ENCODE measurements around the gene USP7. TPM values are rescaled to one million over a fixed set of nuclear protein-coding genes. Genes with fewer than 3 reads are reported as not detected.
"Not testable (repeated sequence)": the region's sequence is repeated elsewhere in the genome, so short reads cannot be mapped to it uniquely, and the experiment has no call there.

The USP7 gene
- total RNA-seq, 1 experiment from 2014 or later: 148 TPM

DNA sequence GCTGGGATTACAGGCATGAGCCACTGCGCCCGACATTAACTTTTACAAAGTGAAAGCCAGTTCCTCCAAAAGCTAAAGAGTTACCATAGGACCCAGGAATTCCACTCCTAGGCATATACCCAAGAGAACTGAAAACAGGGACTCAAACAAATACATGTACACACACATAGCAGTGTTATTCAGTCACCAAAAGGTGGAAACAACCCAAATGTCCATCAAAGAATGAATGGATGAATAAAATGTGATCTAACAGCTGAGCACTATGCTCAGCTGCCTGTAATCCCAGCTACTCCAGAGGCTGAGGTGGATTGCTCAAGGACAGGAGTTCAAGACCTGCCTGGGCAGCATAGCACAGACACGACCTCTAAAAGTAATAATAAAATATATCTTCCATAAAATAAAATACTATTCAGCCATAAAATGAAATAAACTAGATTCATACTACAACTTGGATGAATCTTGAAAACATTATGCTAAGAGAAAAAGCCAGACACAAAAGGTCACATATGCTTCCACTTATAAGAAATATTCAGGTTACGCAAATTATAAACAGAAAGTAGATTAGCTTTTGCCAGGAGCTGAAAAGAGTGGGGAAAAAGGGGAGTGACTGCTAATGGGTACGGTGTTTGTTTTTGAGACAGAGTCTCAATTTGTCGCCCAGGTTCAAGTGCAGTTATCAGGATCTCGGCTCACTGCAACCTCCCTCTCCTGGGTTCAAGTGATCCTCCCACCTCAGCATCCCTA lies 9.3 kb upstream of the USP7 start:
- no peak for DNase-seq
- no peaks in the 10 kb centered on the region for H3K36me3 ChIP-seq (ENCODE audit: control insufficient read depth, insufficient read depth, low read length)
- no peaks in the 10 kb centered on the region for H3K27me3 Mint-ChIP-seq (ENCODE audit: insufficient read depth, unreplicated experiment)
- H3K4me3 ChIP-seq (ENCODE audit: low read depth, low read length): no peak overlapping the region
- intact Hi-C loops (cut with micrococcal nuclease; ENCODE audit: unreplicated experiment): no loop called here
- TF ChIP-seq, protein P1, sequence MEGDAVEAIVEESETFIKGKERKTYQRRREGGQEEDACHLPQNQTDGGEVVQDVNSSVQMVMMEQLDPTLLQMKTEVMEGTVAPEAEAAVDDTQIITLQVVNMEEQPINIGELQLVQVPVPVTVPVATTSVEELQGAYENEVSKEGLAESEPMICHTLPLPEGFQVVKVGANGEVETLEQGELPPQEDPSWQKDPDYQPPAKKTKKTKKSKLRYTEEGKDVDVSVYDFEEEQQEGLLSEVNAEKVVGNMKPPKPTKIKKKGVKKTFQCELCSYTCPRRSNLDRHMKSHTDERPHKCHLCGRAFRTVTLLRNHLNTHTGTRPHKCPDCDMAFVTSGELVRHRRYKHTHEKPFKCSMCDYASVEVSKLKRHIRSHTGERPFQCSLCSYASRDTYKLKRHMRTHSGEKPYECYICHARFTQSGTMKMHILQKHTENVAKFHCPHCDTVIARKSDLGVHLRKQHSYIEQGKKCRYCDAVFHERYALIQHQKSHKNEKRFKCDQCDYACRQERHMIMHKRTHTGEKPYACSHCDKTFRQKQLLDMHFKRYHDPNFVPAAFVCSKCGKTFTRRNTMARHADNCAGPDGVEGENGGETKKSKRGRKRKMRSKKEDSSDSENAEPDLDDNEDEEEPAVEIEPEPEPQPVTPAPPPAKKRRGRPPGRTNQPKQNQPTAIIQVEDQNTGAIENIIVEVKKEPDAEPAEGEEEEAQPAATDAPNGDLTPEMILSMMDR (IDR thresholded peaks at IDR 0.05; ENCODE audit: insufficient read depth in 1 of 2, low read depth in 1 of 2, low read length in 1 of 2, severe bottlenecking in 1 of 2, unreplicated experiment in 1 of 2): no peak
- BruUV-seq (replicated peaks): no TSS peak
- no peaks in the 10 kb centered on the region for H3K9me3 ChIP-seq
- ChIA-PET POLR2A (no interaction called here), CTCF (no interaction called here)
- no peak overlapping the region for H3K27ac Mint-ChIP-seq (ENCODE audit: unreplicated experiment)
- H3K9me3 Mint-ChIP-seq (ENCODE audit: unreplicated experiment): peaks cover 10% of the 10 kb centered on the region
- no peaks in the 10 kb centered on the region for H3K27me3 ChIP-seq (replicated peaks; ENCODE audit: control insufficient read depth, insufficient read depth, low read length)
- no peak overlapping the region for H3K4me3 Mint-ChIP-seq (ENCODE audit: unreplicated experiment)
- H3K4me1 Mint-ChIP-seq (ENCODE audit: low read depth, unreplicated experiment): no peaks in the 10 kb centered on the region
- H3K36me3 Mint-ChIP-seq (ENCODE audit: insufficient read depth, unreplicated experiment): no peaks in the 10 kb centered on the region
- no peaks in the 10 kb centered on the region for H3K4me1 ChIP-seq

- Histone ChIP-seq H3K4me3 (ENCODE audit: low read depth, low read length) (no peak overlapping the region), H3K4me1 (no peaks in the 10 kb centered on the region), H3K9me3 (no peaks in the 10 kb centered on the region), H3K27me3 (replicated peaks; ENCODE audit: control insufficient read depth, insufficient read depth, low read length) (no peaks in the 10 kb centered on the region), H3K36me3 (ENCODE audit: control insufficient read depth, insufficient read depth, low read length) (no peaks in the 10 kb centered on the region)
- ChIA-PET POLR2A (no interaction called here), CTCF (interaction anchor here (1.2 kb wide), 1 partner anchor 38 kb away, joined by 3 read pairs; no protein-coding TSS in a partner anchor)
- no peak for DNase-seq
- TF ChIP-seq, protein P1 (IDR thresholded peaks at IDR 0.05; ENCODE audit: insufficient read depth in 1 of 2, low read depth in 1 of 2, low read length in 1 of 2, severe bottlenecking in 1 of 2, unreplicated experiment in 1 of 2): no peak
- H3K9me3 Mint-ChIP-seq (ENCODE audit: unreplicated experiment): no peaks in the 10 kb centered on the region
- no TSS peak for BruUV-seq (replicated peaks)
- intact Hi-C loops (cut with micrococcal nuclease; ENCODE audit: unreplicated experiment): no loop called here
- H3K4me3 Mint-ChIP-seq (ENCODE audit: unreplicated experiment): no peak overlapping the region
- no peaks in the 10 kb centered on the region for H3K4me1 Mint-ChIP-seq (ENCODE audit: low read depth, unreplicated experiment)
- no peaks in the 10 kb centered on the region for H3K27me3 Mint-ChIP-seq (ENCODE audit: insufficient read depth, unreplicated experiment)
- H3K27ac Mint-ChIP-seq (ENCODE audit: unreplicated experiment): no peak overlapping the region
- no peaks in the 10 kb centered on the region for H3K36me3 Mint-ChIP-seq (ENCODE audit: insufficient read depth, unreplicated experiment)
Observed at GRCh38 chr16:8971416-8971815, 7.7 kb upstream of the USP7 start.

DNA sequence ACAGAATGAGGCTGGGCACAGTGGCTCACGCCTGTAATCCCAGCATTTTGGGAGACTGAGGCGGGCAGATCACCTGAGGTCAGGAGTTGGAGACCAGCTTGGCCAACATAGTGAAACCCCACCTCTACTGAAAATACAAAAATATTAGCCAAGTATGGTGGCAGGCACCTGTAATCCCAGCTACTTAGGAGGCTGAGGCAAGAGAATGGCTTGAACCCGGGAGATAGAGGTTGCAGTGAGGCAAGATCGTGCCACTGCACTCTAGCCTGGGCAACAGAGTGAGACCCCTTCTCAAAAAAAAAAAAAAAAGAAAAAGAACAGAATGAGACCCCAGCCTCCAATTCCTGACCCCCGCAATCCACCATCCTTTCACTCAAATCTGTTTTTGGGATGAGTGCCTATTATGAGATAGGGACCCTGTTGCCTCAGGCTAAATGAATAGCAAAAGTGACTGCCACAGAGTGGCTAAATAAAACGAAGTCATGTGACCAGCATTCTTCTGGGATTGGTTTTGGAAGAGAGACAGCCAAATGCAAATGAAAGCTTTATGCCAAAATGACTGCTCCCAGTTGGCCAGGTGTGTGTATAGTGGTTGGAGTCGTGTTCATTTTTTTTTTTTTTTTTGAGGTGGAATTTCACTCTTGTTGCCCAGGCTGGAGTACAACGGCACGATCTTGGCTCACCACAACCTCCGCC lies 5.6 kb upstream of the USP7 start:
- intact Hi-C loops (cut with micrococcal nuclease; ENCODE audit: unreplicated experiment); H3K36me3 Mint-ChIP-seq (ENCODE audit: insufficient read depth, unreplicated experiment); BruUV-seq (replicated peaks); H3K9me3 ChIP-seq; H3K4me3 Mint-ChIP-seq (ENCODE audit: unreplicated experiment); H3K27ac Mint-ChIP-seq (ENCODE audit: unreplicated experiment); POLR2A ChIA-PET; H3K4me1 ChIP-seq; H3K27me3 Mint-ChIP-seq (ENCODE audit: insufficient read depth, unreplicated experiment); H3K27me3 ChIP-seq (replicated peaks; ENCODE audit: control insufficient read depth, insufficient read depth, low read length); H3K4me1 Mint-ChIP-seq (ENCODE audit: low read depth, unreplicated experiment); H3K9me3 Mint-ChIP-seq (ENCODE audit: unreplicated experiment); H3K4me3 ChIP-seq (ENCODE audit: low read depth, low read length); H3K36me3 ChIP-seq (ENCODE audit: control insufficient read depth, insufficient read depth, low read length); DNase-seq: not testable (repeated sequence)
- CTCF ChIA-PET: interaction anchor here (1.7 kb wide), 1 partner anchor 39 kb away, joined by 5 read pairs; no protein-coding TSS in a partner anchor

- H3K4me3 ChIP-seq (ENCODE audit: low read depth, low read length); intact Hi-C loops (cut with micrococcal nuclease; ENCODE audit: unreplicated experiment); H3K36me3 Mint-ChIP-seq (ENCODE audit: insufficient read depth, unreplicated experiment); H3K4me1 Mint-ChIP-seq (ENCODE audit: low read depth, unreplicated experiment); H3K9me3 ChIP-seq; H3K9me3 Mint-ChIP-seq (ENCODE audit: unreplicated experiment); H3K36me3 ChIP-seq (ENCODE audit: control insufficient read depth, insufficient read depth, low read length); POLR2A ChIA-PET; H3K27me3 Mint-ChIP-seq (ENCODE audit: insufficient read depth, unreplicated experiment); H3K4me1 ChIP-seq; H3K27me3 ChIP-seq (replicated peaks; ENCODE audit: control insufficient read depth, insufficient read depth, low read length); DNase-seq; H3K27ac Mint-ChIP-seq (ENCODE audit: unreplicated experiment); BruUV-seq (replicated peaks); H3K4me3 Mint-ChIP-seq (ENCODE audit: unreplicated experiment): not testable (repeated sequence)
- CTCF ChIA-PET: interaction anchor here (2.2 kb wide), 1 partner anchor 41 kb away, joined by 14 read pairs; no protein-coding TSS in a partner anchor
Observed at GRCh38 chr16:8968054-8968453, 4.3 kb upstream of the USP7 start.
